ENCODE results near the gene CREB5. TPM values are rescaled to one million over a fixed set of nuclear protein-coding genes. Genes with fewer than 3 reads are reported as not detected.
A peak's percentile ranks its signal among the peaks of the same experiment; 100 is the strongest.

The CREB5 gene
- total and polyA plus RNA-seq, 2 of the 13 experiments (the other 11 are each of a cell fraction or from before 2014, with no cell fraction given): 0.38 to 0.71 TPM

DNA sequence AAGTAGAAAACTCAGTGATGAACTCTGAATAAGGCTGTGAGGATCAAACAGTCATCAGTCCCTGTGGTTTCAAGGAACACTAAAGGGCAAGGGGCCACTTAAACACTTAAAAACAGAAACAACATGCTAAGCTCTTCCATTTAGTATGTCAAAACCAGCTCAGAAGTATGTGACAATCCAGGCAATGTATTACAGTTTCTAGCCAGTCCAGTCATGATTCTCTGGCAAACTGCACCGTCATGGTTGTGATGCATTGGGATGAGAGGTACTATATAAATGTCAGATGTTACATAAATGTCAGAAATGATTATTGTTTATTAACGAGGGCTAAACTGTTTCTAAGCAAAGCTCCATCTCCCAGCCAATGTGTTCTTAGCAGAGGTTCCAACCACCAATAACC, 4.7 kb upstream of the CREB5 start:
- ChIA-PET CTCF (ENCODE audit: low intra/inter-chr PET ratio, low total read pairs) (no interaction called here), POLR2A (no interaction called here)
- Histone ChIP-seq H3K79me2 (ENCODE audit: insufficient read depth, low read length) (no peaks in the 10 kb centered on the region), H3K27me3 (ENCODE audit: control insufficient read depth in 1 of 2, insufficient read depth in 2 of 2, low read length in 2 of 2) (peaks cover 2 to 35% of the 10 kb centered on the region in 2 experiments), H3K27ac (ENCODE audit: extremely low read length, insufficient read depth, low read length) (no peak overlapping the region), H3K4me2 (ENCODE audit: low read depth, low read length) (no peak overlapping the region), H3K9ac (ENCODE audit: insufficient read depth, low read depth, low read length) (no peak overlapping the region), H3K36me3 (replicated peaks in 1 of 2; ENCODE audit: control insufficient read depth in 1 of 2, insufficient read depth in 2 of 2, low read length in 2 of 2) (no peaks in the 10 kb centered on the region), H2AFZ (ENCODE audit: low read length) (no peak overlapping the region), H3K9me3 (ENCODE audit: low read length) (no peaks in the 10 kb centered on the region), H3K4me1 (ENCODE audit: insufficient read depth, low read length) (0 out of 2 replicates have a peak, but pooled peaks cover 7% of the 10 kb centered on the region), H4K20me1 (ENCODE audit: insufficient read depth, low read length) (no peaks in the 10 kb centered on the region), H3K4me3 (replicated peaks in 1 of 3; ENCODE audit: insufficient read depth in 1 of 3, low read depth in 2 of 3, low read length in 3 of 3) (no peak overlapping the region)
- ATAC-seq (no peak), DNase-seq (ENCODE audit: low spot score) (no peak), FAIRE-seq (no peak)
- TF ChIP-seq, protein P1, sequence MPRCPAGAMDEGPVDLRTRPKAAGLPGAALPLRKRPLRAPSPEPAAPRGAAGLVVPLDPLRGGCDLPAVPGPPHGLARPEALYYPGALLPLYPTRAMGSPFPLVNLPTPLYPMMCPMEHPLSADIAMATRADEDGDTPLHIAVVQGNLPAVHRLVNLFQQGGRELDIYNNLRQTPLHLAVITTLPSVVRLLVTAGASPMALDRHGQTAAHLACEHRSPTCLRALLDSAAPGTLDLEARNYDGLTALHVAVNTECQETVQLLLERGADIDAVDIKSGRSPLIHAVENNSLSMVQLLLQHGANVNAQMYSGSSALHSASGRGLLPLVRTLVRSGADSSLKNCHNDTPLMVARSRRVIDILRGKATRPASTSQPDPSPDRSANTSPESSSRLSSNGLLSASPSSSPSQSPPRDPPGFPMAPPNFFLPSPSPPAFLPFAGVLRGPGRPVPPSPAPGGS (CRISPR knock-in tag; IDR thresholded peaks at IDR 0.05): no peak
- TF ChIP-seq NFE2L2 (IDR thresholded peaks at IDR 0.05; ENCODE audit: low read length): peak; percentile 58; the same call in 1 of the 2 replicates
- TF ChIP-seq CAMTA2 (CRISPR knock-in tag; IDR thresholded peaks at IDR 0.05; ENCODE audit: borderline replicate concordance): no peak
- WGBS (ENCODE audit: low lambda C conversion rate): 22% methylated on average over 2 of the region's 2 CpGs
- intact Hi-C loops (cut with micrococcal nuclease; ENCODE audit: unreplicated experiment): no loop called here
- in situ Hi-C loops (cut with HindIII; ENCODE audit: extremely low pct_ligation_motif_present, low pct_unique_long_range_greater_than_20kb): no loop called here
- no TSS peak for BruUV-seq (replicated peaks)

DNA sequence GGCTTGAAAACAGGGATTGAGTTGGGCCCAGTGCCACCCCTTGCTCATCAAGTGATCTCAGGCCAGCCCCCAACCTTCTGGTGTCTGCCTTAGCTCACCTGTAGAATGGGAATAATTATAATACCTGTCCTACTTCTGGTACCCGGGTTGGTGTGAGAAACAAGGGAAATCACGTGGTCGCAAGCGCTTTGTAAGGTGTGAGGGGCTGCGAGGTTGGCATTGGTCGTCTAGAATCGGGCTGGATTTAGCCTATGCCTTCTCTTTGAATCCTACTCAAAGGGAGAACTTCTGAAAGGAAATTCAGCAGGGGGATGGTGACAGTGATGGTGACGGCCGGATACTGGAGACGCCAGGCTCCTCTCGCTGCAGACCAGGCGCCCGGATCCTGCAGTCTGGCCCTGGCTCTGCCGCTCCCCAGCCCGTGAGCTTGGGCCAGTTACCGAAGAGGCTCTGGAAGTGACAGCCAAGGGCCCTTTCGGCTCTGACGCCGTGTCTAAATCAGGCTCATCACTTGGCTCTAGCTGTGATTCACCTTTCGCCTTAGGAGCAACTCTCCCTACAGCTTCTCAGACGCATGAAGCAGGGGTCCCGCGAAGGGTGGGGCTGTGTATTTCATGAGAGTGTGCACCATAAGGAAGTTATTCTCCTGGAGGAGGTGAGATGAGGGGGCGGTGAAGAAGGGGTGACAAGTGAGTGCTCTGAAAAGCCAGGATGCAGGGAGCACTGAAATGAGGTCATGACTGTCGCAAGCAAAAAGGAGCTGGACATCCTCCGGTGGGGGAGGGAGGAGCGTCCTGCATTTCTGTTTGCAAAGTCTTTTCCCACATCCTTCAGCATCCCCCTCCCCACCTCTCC, 4.0 kb upstream of the CREB5 start:
- no TSS peak for BruUV-seq (replicated peaks)
- CTCF ChIA-PET (ENCODE audit: low intra/inter-chr PET ratio, low total read pairs): no interaction called here
- no peaks in the 10 kb centered on the region for H4K20me1 ChIP-seq (ENCODE audit: insufficient read depth, low read length)
- intact Hi-C loops (cut with micrococcal nuclease; ENCODE audit: unreplicated experiment) (no loop called here), in situ Hi-C loops (cut with HindIII; ENCODE audit: extremely low pct_ligation_motif_present, low pct_unique_long_range_greater_than_20kb) (no loop called here)
- H3K4me3 ChIP-seq (replicated peaks in 1 of 3; ENCODE audit: insufficient read depth in 1 of 3, low read depth in 2 of 3, low read length in 3 of 3): peak overlapping the region in 2 of 3 experiments; percentile 30 to 63; a peak in 2 of 6 replicates
- ATAC-seq: no peak; the same call in 2 of the 3 replicates
- H3K27me3 ChIP-seq (ENCODE audit: control insufficient read depth in 1 of 2, insufficient read depth in 2 of 2, low read length in 2 of 2): peaks cover 2 to 35% of the 10 kb centered on the region in 2 experiments
- 0 out of 2 replicates have a peak, but pooled peaks cover 7% of the 10 kb centered on the region for H3K4me1 ChIP-seq (ENCODE audit: insufficient read depth, low read length)
- no peaks in the 10 kb centered on the region for H3K9me3 ChIP-seq (ENCODE audit: low read length)
- WGBS (ENCODE audit: low lambda C conversion rate): 56% methylated on average over 20 of the region's 27 CpGs
- no peak overlapping the region for H2AFZ ChIP-seq (ENCODE audit: low read length)
- DNase-seq (ENCODE audit: low spot score): no peak
- H3K27ac ChIP-seq (ENCODE audit: extremely low read length, insufficient read depth, low read length): no peak overlapping the region
- no peak for FAIRE-seq
- H3K36me3 ChIP-seq (replicated peaks in 1 of 2; ENCODE audit: control insufficient read depth in 1 of 2, insufficient read depth in 2 of 2, low read length in 2 of 2): no peaks in the 10 kb centered on the region
- POLR2A ChIA-PET: no interaction called here
- TF ChIP-seq ZNF543 (CRISPR knock-in tag; IDR thresholded peaks at IDR 0.05): no peak
- TF ChIP-seq SRY (CRISPR knock-in tag; IDR thresholded peaks at IDR 0.05): no peak
- peak; percentile 18 for TF ChIP-seq HNRNPK (IDR thresholded peaks at IDR 0.05; ENCODE audit: low read depth, low read length, poor library complexity, severe bottlenecking)
- no peak for TF ChIP-seq ZFP36L2 (CRISPR knock-in tag; IDR thresholded peaks at IDR 0.05)
- no peak for TF ChIP-seq ZBTB7B (CRISPR knock-in tag; IDR thresholded peaks at IDR 0.05)
- no peak overlapping the region for H3K9ac ChIP-seq (ENCODE audit: insufficient read depth, low read depth, low read length)
- H3K4me2 ChIP-seq (ENCODE audit: low read depth, low read length): peak overlapping the region; percentile 66; the same call in 1 of the 2 replicates
- no peaks in the 10 kb centered on the region for H3K79me2 ChIP-seq (ENCODE audit: insufficient read depth, low read length)
